Memory B cell (primary cell): ENCODE data around the gene CCDC78.
"Not testable (repeated sequence)": the region's sequence is repeated elsewhere in the genome, so short reads cannot be mapped to it uniquely, and the experiment has no call there.

Experiments used
- ATAC-seq: fragments of 150-1000 bp; cut with Tn5 transposase; 2 replicates; pipeline ENCODE4 v1.10.0; 2021; ENCODE audit warnings: low read depth, mild to moderate bottlenecking, moderate library complexity
- DNase-seq, 2 donors: peaks; one replicate each; pipeline ENCODE4 v3.0.0; 2022; ENCODE audit warnings: low spot score in 2 of 2
- H3K27ac Mint-ChIP-seq: one replicate; pipeline ENCODE4 v1.8.0; 2022; ENCODE audit warnings: mild to moderate bottlenecking, moderate library complexity, mixed read lengths
- H3K27me3 Mint-ChIP-seq: one replicate; pipeline ENCODE4 v1.8.0; 2022; ENCODE audit warnings: mixed read lengths
- H3K36me3 Mint-ChIP-seq: one replicate; pipeline ENCODE4 v1.8.0; 2022; ENCODE audit warnings: mild to moderate bottlenecking, mixed read lengths
- H3K4me1 Mint-ChIP-seq: one replicate; pipeline ENCODE4 v1.8.0; 2022; ENCODE audit warnings: mixed read lengths
- H3K4me3 Mint-ChIP-seq: one replicate; pipeline ENCODE4 v1.8.0; 2022; ENCODE audit warnings: mild to moderate bottlenecking, moderate library complexity, mixed read lengths
- H3K9me3 Mint-ChIP-seq: one replicate; pipeline ENCODE4 v1.8.0; 2022; ENCODE audit warnings: mixed read lengths

Gene CCDC78

GRCh38 chr16:751152-752006, 25.1 kb upstream of the CCDC78 start:
- Mint-ChIP-seq H3K27me3 (peaks cover under 1% of the 10 kb centered on the region), H3K4me1 (peaks cover 2% of the 10 kb centered on the region), H3K4me3 (no peak overlapping the region), H3K9me3 (no peaks in the 10 kb centered on the region), H3K27ac (no peak overlapping the region), H3K36me3 (peaks cover under 1% of the 10 kb centered on the region)
- no peak for ATAC-seq
- no peak for DNase-seq

GRCh38 chr16:750485-750884, 24.2 kb upstream of the CCDC78 start:
- peaks cover 2% of the 10 kb centered on the region for H3K4me1 Mint-ChIP-seq
- H3K4me3 Mint-ChIP-seq: no peak overlapping the region
- DNase-seq (no peak), ATAC-seq (no peak)
- no peaks in the 10 kb centered on the region for H3K27me3 Mint-ChIP-seq
- no peaks in the 10 kb centered on the region for H3K36me3 Mint-ChIP-seq
- H3K27ac Mint-ChIP-seq: no peak overlapping the region
- H3K9me3 Mint-ChIP-seq: no peaks in the 10 kb centered on the region

GRCh38 chr16:749010-749409, 22.8 kb upstream of the CCDC78 start:
- H3K27me3 Mint-ChIP-seq: no peaks in the 10 kb centered on the region
- ATAC-seq: no peak
- H3K4me3 Mint-ChIP-seq: no peak overlapping the region
- no peaks in the 10 kb centered on the region for H3K9me3 Mint-ChIP-seq
- H3K4me1 Mint-ChIP-seq: no peaks in the 10 kb centered on the region
- H3K27ac Mint-ChIP-seq: no peak overlapping the region
- no peaks in the 10 kb centered on the region for H3K36me3 Mint-ChIP-seq
- DNase-seq: no peak

- no peaks in the 10 kb centered on the region for H3K9me3 Mint-ChIP-seq
- H3K27ac Mint-ChIP-seq: no peak overlapping the region
- no peak for ATAC-seq
- H3K4me3 Mint-ChIP-seq: no peak overlapping the region
- no peaks in the 10 kb centered on the region for H3K27me3 Mint-ChIP-seq
- no peaks in the 10 kb centered on the region for H3K4me1 Mint-ChIP-seq
- DNase-seq: no peak
- no peaks in the 10 kb centered on the region for H3K36me3 Mint-ChIP-seq
These were observed 21.9 kb upstream of the CCDC78 start for GRCh38 chr16:747978-748746.

GRCh38 chr16:746637-747036, 20.4 kb upstream of the CCDC78 start:
- DNase-seq: no peak
- Mint-ChIP-seq H3K9me3 (no peaks in the 10 kb centered on the region), H3K4me1 (no peaks in the 10 kb centered on the region), H3K4me3 (no peak overlapping the region), H3K27ac (no peak overlapping the region), H3K36me3 (no peaks in the 10 kb centered on the region), H3K27me3 (no peaks in the 10 kb centered on the region)
- no peak for ATAC-seq

GRCh38 chr16:745739-746138, 19.5 kb upstream of the CCDC78 start:
- no peak overlapping the region for H3K27ac Mint-ChIP-seq
- H3K9me3 Mint-ChIP-seq: no peaks in the 10 kb centered on the region
- no peaks in the 10 kb centered on the region for H3K36me3 Mint-ChIP-seq
- no peaks in the 10 kb centered on the region for H3K4me1 Mint-ChIP-seq
- H3K27me3 Mint-ChIP-seq: no peaks in the 10 kb centered on the region
- ATAC-seq (peak; percentile 30), DNase-seq (no peak)
- no peak overlapping the region for H3K4me3 Mint-ChIP-seq

DNA sequence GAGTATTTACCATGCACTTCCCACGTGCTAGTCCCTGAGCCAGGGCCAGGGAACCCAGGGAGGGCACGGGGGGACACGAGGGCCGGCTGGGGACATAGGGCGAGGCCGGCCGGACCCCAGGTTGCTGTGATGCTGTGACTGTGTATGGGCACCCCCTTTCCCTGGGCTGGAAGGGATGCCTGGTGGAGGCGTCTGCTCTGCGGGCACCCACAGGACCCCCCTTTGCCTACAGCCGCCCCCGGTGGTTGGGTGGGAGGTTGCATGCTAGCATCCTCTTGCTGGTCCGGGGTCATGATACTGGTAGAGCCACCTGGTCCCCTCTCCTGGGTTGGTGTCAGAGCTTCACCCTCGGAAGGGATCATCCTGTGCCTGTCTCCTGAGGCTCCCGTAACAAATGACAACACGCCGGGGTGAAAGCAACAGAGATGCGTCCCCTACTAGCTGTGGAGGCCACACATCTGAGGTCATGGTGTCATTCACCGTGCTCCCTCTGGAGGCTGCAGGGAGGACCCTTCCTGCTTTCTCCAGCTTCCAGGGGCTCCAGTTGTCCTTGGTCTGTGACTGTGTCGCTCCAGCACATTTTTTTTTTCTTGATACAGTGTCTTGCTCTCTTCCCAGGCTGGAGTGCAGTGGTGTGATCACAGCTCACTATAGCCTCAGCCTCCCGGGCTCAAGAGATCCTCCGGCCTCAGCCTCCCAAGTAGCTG, 17.7 kb upstream of the CCDC78 start:
- ATAC-seq (no peak), DNase-seq (no peak)
- H3K4me1 Mint-ChIP-seq: peaks cover 5% of the 10 kb centered on the region
- no peaks in the 10 kb centered on the region for H3K36me3 Mint-ChIP-seq
- H3K27ac Mint-ChIP-seq: no peak overlapping the region
- H3K27me3 Mint-ChIP-seq: no peaks in the 10 kb centered on the region
- H3K4me3 Mint-ChIP-seq: no peak overlapping the region
- no peaks in the 10 kb centered on the region for H3K9me3 Mint-ChIP-seq

- not testable (repeated sequence) for H3K9me3 Mint-ChIP-seq, H3K36me3 Mint-ChIP-seq, H3K27me3 Mint-ChIP-seq, H3K4me1 Mint-ChIP-seq, DNase-seq, H3K4me3 Mint-ChIP-seq, H3K27ac Mint-ChIP-seq, ATAC-seq
These were observed 16.7 kb upstream of the CCDC78 start for GRCh38 chr16:742894-743293.

- Mint-ChIP-seq H3K4me1 (peaks cover 12% of the 10 kb centered on the region), H3K27me3 (no peaks in the 10 kb centered on the region), H3K9me3 (no peaks in the 10 kb centered on the region), H3K4me3 (peak overlapping the region; percentile 77), H3K27ac (no peak overlapping the region), H3K36me3 (peaks cover 3% of the 10 kb centered on the region)
- no peak for DNase-seq
- no peak for ATAC-seq
These were observed 15.9 kb upstream of the CCDC78 start for GRCh38 chr16:741986-742629.

- H3K27ac Mint-ChIP-seq: peak within 1 kb of the TSS; percentile 45
These were observed 14.7 kb upstream of the CCDC78 start, which contains the start of gene CIAO3 for GRCh38 chr16:740764-741505. Gene CIAO3, minus strand, starts transcription at chr16:740997. Its CDS starts 12 bp downstream, at chr16:740985.

GRCh38 chr16:740459-740763, 14.2 kb upstream of the CCDC78 start:
- Mint-ChIP-seq H3K4me1 (peaks cover 13% of the 10 kb centered on the region), H3K9me3 (no peaks in the 10 kb centered on the region), H3K4me3 (peak overlapping the region; percentile 79), H3K27me3 (no peaks in the 10 kb centered on the region), H3K36me3 (peaks cover 4% of the 10 kb centered on the region), H3K27ac (peak overlapping the region; percentile 45)
- DNase-seq: no peak
- ATAC-seq: peak; percentile 7

More at GRCh38 chr16:740764-741505, 14.7 kb upstream of the CCDC78 start, which contains the start of gene CIAO3:
- Mint-ChIP-seq H3K4me1 (peaks cover 12% of the 10 kb centered on the region), H3K4me3 (peak within 1 kb of the TSS; percentile 79), H3K27me3 (no peaks in the 10 kb centered on the region), H3K9me3 (no peaks in the 10 kb centered on the region), H3K36me3 (peaks cover 3% of the 10 kb centered on the region)
- peak; percentile 83 for ATAC-seq
- peak; percentile 96 to 100 for DNase-seq

DNA sequence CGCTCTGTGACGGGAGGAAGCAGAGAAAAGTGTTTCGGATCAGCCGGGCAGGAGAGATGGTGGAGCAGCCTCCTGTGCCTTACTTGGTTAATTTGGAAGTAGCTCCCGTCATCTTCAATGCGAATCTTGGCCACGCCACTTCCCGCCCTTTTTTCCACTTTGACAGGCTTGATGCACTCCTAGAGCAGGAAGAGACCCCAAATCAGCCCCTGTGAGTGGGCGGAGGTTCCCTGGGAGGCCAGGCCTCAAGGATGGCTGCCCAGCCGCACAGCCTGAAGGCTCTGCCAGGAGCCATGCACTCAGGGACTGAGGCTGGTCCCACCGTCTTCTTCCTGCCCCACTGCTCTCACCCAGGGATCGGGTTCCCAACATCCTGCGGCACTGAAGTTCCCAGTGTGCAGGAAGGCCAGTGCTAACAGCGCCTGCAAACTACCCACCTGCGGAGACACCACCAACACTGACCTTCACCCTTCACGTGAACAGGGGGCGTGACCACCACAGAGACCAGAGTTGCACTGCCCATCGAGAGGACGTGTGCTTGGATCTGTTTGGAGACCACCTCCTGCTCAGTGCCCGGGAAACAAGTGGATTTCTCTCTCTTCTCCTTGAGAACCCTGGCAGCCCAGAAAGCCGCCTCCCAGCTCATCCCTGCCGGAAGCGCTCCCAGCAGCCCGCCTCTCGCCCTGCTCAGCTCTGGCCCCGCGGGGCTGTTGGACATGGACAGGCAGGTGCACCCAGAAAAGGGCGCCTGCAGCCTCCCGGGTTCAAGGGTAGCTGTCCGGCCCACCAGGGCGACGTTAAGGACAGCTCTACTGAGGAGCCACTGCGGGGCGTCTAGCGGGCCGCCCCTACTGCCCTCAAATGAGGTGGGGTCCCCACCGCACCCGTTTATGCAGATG, 13.6 kb upstream of the CCDC78 start:
- H3K4me3 Mint-ChIP-seq: peak overlapping the region; percentile 83
- peak overlapping the region; percentile 45 for H3K27ac Mint-ChIP-seq
- ATAC-seq: no peak
- H3K9me3 Mint-ChIP-seq: no peaks in the 10 kb centered on the region
- peaks cover 8% of the 10 kb centered on the region for H3K36me3 Mint-ChIP-seq
- peaks cover 16% of the 10 kb centered on the region for H3K4me1 Mint-ChIP-seq
- no peak for DNase-seq
- no peaks in the 10 kb centered on the region for H3K27me3 Mint-ChIP-seq
